GM12874 (cell line): ENCODE results near the gene UBR4.

Experiments
- CTCF ChIP-seq: IDR thresholded peaks from 2 replicates; pipeline ENCODE4 v1.5.1; 2011; ENCODE audit warnings: low read depth, mild to moderate bottlenecking, control low read depth, low read length, moderate library complexity; ENCODE audit not compliant: insufficient read depth

The UBR4 gene

GRCh38 chr1:19222573-19222972, 12.5 kb upstream of the UBR4 start:
- no peak for TF ChIP-seq CTCF

- TF ChIP-seq CTCF, result no peak
These were observed 10.9 kb upstream of the UBR4 start for GRCh38 chr1:19220991-19221390.

GRCh38 chr1:19220080-19220846, 10.2 kb upstream of the UBR4 start:
- no peak for TF ChIP-seq CTCF

GRCh38 chr1:19219451-19219850, 9.4 kb upstream of the UBR4 start:
- TF ChIP-seq CTCF, result no peak

GRCh38 chr1:19213580-19213979, 3.5 kb upstream of the UBR4 start:
- no peak for TF ChIP-seq CTCF

GRCh38 chr1:19212167-19212566, 2.1 kb upstream of the UBR4 start:
- no peak for TF ChIP-seq CTCF

- TF ChIP-seq CTCF, result no peak
These were observed 895 bp upstream of the UBR4 start for GRCh38 chr1:19210772-19211549.
